IMR-90 (cell line): ENCODE data around the gene VAT1L. TPM values are rescaled to one million over a fixed set of nuclear protein-coding genes. Genes with fewer than 3 reads are reported as not detected.

Experiments
- ATAC-seq: fragments of 200-7000 bp; cut with Tn5 transposase; 2 replicates; pipeline ENCODE4 v1.9.1; 2020; ENCODE audit warnings: low read depth, mild to moderate bottlenecking, moderate library complexity
- BruUV-seq: library from RNA; stranded (reverse); fragments of 400-500 nt; replicated peaks from 2 replicates; lab custom pipeline; 2021; lab: Mats Ljungman, UMichigan
- CTCF ChIA-PET: fragments of 300-600 bp; formaldehyde crosslinking; extraction: SDS; loops from one replicate; lab custom pipeline; 2021; ENCODE audit warnings: antibody characterized with exemption; lab: Yijun Ruan, JAX
- POLR2A ChIA-PET: fragments of 300-600 bp; sonication (Branson Sonifier 250); formaldehyde crosslinking; loops from one replicate; lab custom pipeline; 2022; ENCODE audit warnings: antibody characterized with exemption; ENCODE audit not compliant: unreplicated experiment; lab: Charles Lee
- DNase-seq: peaks from one replicate; pipeline ENCODE4 v3.0.0; 2013
- H2AFZ ChIP-seq: replicated peaks from 2 replicates; pipeline ENCODE3; 2013; ENCODE audit warnings: low read length, mild to moderate bottlenecking; ENCODE audit not compliant: poor library complexity
- H2AK5ac ChIP-seq: 2 replicates; pipeline ENCODE4 v1.6.1; 2013; ENCODE audit warnings: low read depth, low read length, inconsistent platforms
- H2AK9ac ChIP-seq: replicated peaks from 2 replicates; pipeline ENCODE3; 2013; ENCODE audit warnings: mild to moderate bottlenecking, low read depth, low read length, moderate library complexity; ENCODE audit not compliant: poor library complexity
- H2BK120ac ChIP-seq: 2 replicates; pipeline ENCODE4 v1.6.1; 2013; ENCODE audit warnings: low read depth, low read length, inconsistent platforms
- H2BK15ac ChIP-seq: 3 replicates; pipeline ENCODE4 v1.6.1; 2013; ENCODE audit warnings: low read depth, low read length, inconsistent platforms
- H2BK20ac ChIP-seq: 2 replicates; pipeline ENCODE4 v1.6.1; 2013; ENCODE audit warnings: low read depth, mild to moderate bottlenecking, inconsistent platforms, low read length, moderate library complexity
- H2BK5ac ChIP-seq: 2 replicates; pipeline ENCODE4 v1.6.1; 2013; ENCODE audit warnings: mild to moderate bottlenecking, low read depth, low read length, inconsistent platforms; ENCODE audit not compliant: poor library complexity, severe bottlenecking
- H3K14ac ChIP-seq: replicated peaks from 2 replicates; pipeline ENCODE4 v1.6.1; 2013; ENCODE audit warnings: low read depth, low read length, inconsistent platforms
- H3K18ac ChIP-seq: 2 replicates; pipeline ENCODE4 v1.6.1; 2013; ENCODE audit warnings: low read depth, low read length, control low read depth
- H3K23ac ChIP-seq: 2 replicates; pipeline ENCODE4 v1.6.1; 2013; ENCODE audit warnings: low read depth, low read length, inconsistent platforms
- H3K27ac ChIP-seq: 2 replicates; pipeline ENCODE4 v1.5.1; 2013; ENCODE audit warnings: mild to moderate bottlenecking, control low read depth, low read length; ENCODE audit not compliant: insufficient read depth
- H3K27me3 ChIP-seq: 2 replicates; pipeline ENCODE4 v1.6.1; 2013; ENCODE audit warnings: low read length; ENCODE audit not compliant: control insufficient read depth, insufficient read depth
- H3K36me3 ChIP-seq: 2 replicates; pipeline ENCODE4 v1.6.1; 2013; ENCODE audit warnings: low read length, mixed read lengths; ENCODE audit not compliant: control insufficient read depth, insufficient read depth
- H3K4ac ChIP-seq: 2 replicates; pipeline ENCODE4 v1.6.1; 2013; ENCODE audit warnings: low read depth, low read length, inconsistent platforms
- H3K4me1 ChIP-seq: 2 replicates; pipeline ENCODE4 v1.6.1; 2013; ENCODE audit warnings: low read length, mixed read lengths; ENCODE audit not compliant: control insufficient read depth, insufficient read depth
- H3K4me2 ChIP-seq: 2 replicates; pipeline ENCODE4 v1.6.1; 2013; ENCODE audit warnings: low read depth, mild to moderate bottlenecking, control low read depth, low read length, moderate library complexity
- H3K4me3 ChIP-seq: 2 replicates; pipeline ENCODE4 v1.5.1; 2013; ENCODE audit warnings: low read depth, mild to moderate bottlenecking, control low read depth, low read length, moderate library complexity; ENCODE audit not compliant: insufficient read depth
- H3K56ac ChIP-seq: 2 replicates; pipeline ENCODE4 v1.6.1; 2013; ENCODE audit warnings: low read length, inconsistent platforms; ENCODE audit not compliant: insufficient read depth; ENCODE audit errors: extremely low read depth
- H3K79me1 ChIP-seq, 2 experiments: 2 replicates each; pipeline ENCODE4 v1.6.1; 2013; ENCODE audit warnings: low read length in 2 of 2, inconsistent platforms in 1 of 2, low read depth in 1 of 2
- H3K9ac ChIP-seq: 2 replicates; pipeline ENCODE4 v1.6.1; 2013; ENCODE audit warnings: low read depth, low read length, control low read depth
- H3K9me1 ChIP-seq: 2 replicates; pipeline ENCODE4 v1.6.1; 2013; ENCODE audit warnings: low read length, inconsistent platforms; ENCODE audit not compliant: insufficient read depth
- H3K9me3 ChIP-seq: 2 replicates; pipeline ENCODE4 v1.6.1; 2013; ENCODE audit warnings: low read length; ENCODE audit not compliant: control insufficient read depth, insufficient read depth
- H4K20me1 ChIP-seq: 2 replicates; pipeline ENCODE4 v1.6.1; 2013; ENCODE audit warnings: low read length, inconsistent platforms; ENCODE audit not compliant: insufficient read depth
- H4K5ac ChIP-seq: 2 replicates; pipeline ENCODE4 v1.6.1; 2013; ENCODE audit warnings: mild to moderate bottlenecking, low read depth, low read length, control low read depth
- H4K8ac ChIP-seq, 2 experiments: 2 replicates each; pipeline ENCODE4 v1.6.1; 2013; ENCODE audit warnings: low read depth in 2 of 2, low read length in 2 of 2, control low read depth in 1 of 2, inconsistent platforms in 1 of 2
- H4K91ac ChIP-seq: 2 replicates; pipeline ENCODE4 v1.6.1; 2013; ENCODE audit warnings: low read depth, low read length, inconsistent platforms; ENCODE audit not compliant: insufficient read depth
- FOS ChIP-seq: fragments of 150-350 bp; IDR thresholded peaks from 2 replicates; pipeline ENCODE4 v1.6.1; 2016; ENCODE audit warnings: low read depth, low read length
- MXI1 ChIP-seq: IDR thresholded peaks from 2 replicates; pipeline ENCODE4 v1.6.1; 2012; ENCODE audit warnings: low read depth, mild to moderate bottlenecking, low read length, moderate library complexity, borderline replicate concordance
- RFX5 ChIP-seq: IDR thresholded peaks from 2 replicates; pipeline ENCODE4 v1.8.0; 2012; ENCODE audit warnings: low read depth, mild to moderate bottlenecking, low read length, moderate library complexity
- WGBS, 2 experiments: methylation state at CpG; one replicate each; pipeline versions ENCODE4 v1.1.5 to v1.1.7; 2013; ENCODE audit warnings: missing lambda C conversion rate in 2 of 2; ENCODE audit not compliant: insufficient read length in 1 of 2; ENCODE audit errors: extremely low coverage in 2 of 2; 5-methylcytosine and 5-hydroxymethylcytosine counted together
- dilution Hi-C: fragments of 300-500 bp; cut with HindIII; formaldehyde crosslinking; loops from one replicate; pipeline ENCODE4 v1.14.3; 2018; ENCODE audit warnings: low sequenced_read_pairs; ENCODE audit not compliant: unreplicated experiment
- in situ Hi-C: fragments of 300-500 bp; cut with MboI; formaldehyde crosslinking; loops from 3 replicates; pipeline ENCODE4 v1.14.3; 2019; ENCODE audit warnings: low sequenced_read_pairs, inconsistent platforms, mixed read lengths
- intact Hi-C: fragments of 100-400 bp; cut with micrococcal nuclease; formaldehyde crosslinking; loops from 2 replicates; pipeline ENCODE4 v1.10.0; 2022
- polyA plus RNA-seq, 3 experiments: library from polyadenylated mRNA; depleted of rRNA; stranded (reverse); fragments of >200 nt; gene quantifications; 2 replicates each; pipeline ENCODE4 v1.2.3, GENCODE V29; 2012; ENCODE audit warnings: low replicate concordance in 1 of 3
- total RNA-seq: library from RNA; depleted of rRNA; stranded (reverse); fragments of >200 nt; gene quantifications from 2 replicates; pipeline ENCODE4 v1.2.3, GENCODE V29; 2012
- TF ChIP-seq, protein P1 (sequence below): fragments of 150-350 bp; IDR thresholded peaks from 2 replicates; pipeline ENCODE4 v1.6.1; 2016; ENCODE audit warnings: low read depth, mild to moderate bottlenecking, low read length, moderate library complexity, borderline replicate concordance

Gene VAT1L
- total and polyA plus RNA-seq, 2 of the 4 experiments (the other 2 are of a cell fraction), result 15.4 to 18.5 TPM

DNA sequence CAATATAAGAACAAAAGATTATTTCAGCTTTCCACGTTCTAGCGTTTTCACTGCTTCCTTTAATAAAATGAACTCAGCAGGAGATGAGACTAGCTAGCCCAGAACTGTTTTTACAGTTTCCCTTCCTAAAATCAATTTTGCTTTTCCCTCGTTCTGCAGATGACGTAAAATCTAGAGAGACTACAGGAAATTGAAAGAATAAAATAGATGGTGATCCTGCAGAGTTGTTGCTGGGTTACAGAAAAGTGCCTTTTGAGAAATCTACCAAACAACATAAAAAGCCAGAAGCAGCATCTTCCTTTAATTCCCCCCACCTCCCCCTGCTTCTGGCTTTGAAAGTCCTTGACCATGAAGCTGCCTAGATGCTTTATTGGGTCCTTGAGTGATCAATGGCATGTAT is 137.2 kb downstream of the VAT1L start:
- dilution Hi-C loops (no loop called here), intact Hi-C loops (no loop called here), in situ Hi-C loops (no loop called here)
- no peak overlapping the region for H3K14ac ChIP-seq
- H4K20me1 ChIP-seq, result no peaks in the 10 kb centered on the region
- no peak overlapping the region for H3K4me3 ChIP-seq
- TF ChIP-seq RFX5 (no peak), FOS (no peak), MXI1 (no peak)
- TF ChIP-seq, protein P1, sequence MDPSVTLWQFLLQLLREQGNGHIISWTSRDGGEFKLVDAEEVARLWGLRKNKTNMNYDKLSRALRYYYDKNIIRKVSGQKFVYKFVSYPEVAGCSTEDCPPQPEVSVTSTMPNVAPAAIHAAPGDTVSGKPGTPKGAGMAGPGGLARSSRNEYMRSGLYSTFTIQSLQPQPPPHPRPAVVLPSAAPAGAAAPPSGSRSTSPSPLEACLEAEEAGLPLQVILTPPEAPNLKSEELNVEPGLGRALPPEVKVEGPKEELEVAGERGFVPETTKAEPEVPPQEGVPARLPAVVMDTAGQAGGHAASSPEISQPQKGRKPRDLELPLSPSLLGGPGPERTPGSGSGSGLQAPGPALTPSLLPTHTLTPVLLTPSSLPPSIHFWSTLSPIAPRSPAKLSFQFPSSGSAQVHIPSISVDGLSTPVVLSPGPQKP, result no peak
- H4K8ac ChIP-seq, result no peak overlapping the region
- no peak overlapping the region for H2BK5ac ChIP-seq
- no CpG with 5 or more reads among the region's 4 CpGs for WGBS, 2 experiments
- H2BK120ac ChIP-seq, result no peak overlapping the region
- H2AK5ac ChIP-seq, result no peak overlapping the region
- H3K4ac ChIP-seq, result no peak overlapping the region
- no peak for ATAC-seq
- no TSS peak for BruUV-seq
- no peak overlapping the region for H3K4me2 ChIP-seq
- no peaks in the 10 kb centered on the region for H3K4me1 ChIP-seq
- H4K91ac ChIP-seq, result no peak overlapping the region
- DNase-seq, result no peak
- no peak overlapping the region for H3K56ac ChIP-seq
- no peak overlapping the region for H2AFZ ChIP-seq
- H3K27ac ChIP-seq, result no peak overlapping the region
- no peaks in the 10 kb centered on the region for H3K79me1 ChIP-seq
- no peak overlapping the region for H3K18ac ChIP-seq
- no peaks in the 10 kb centered on the region for H3K36me3 ChIP-seq
- H2BK15ac ChIP-seq, result no peak overlapping the region
- H2BK20ac ChIP-seq, result no peak overlapping the region
- H3K9me1 ChIP-seq, result no peaks in the 10 kb centered on the region
- POLR2A ChIA-PET, result no interaction called here
- no peak overlapping the region for H3K23ac ChIP-seq
- CTCF ChIA-PET, result interaction anchor here (1.5 kb wide), 1 partner anchor 28 kb away, joined by 3 read pairs; no protein-coding TSS in a partner anchor
- H3K27me3 ChIP-seq, result no peaks in the 10 kb centered on the region
- H2AK9ac ChIP-seq, result no peak overlapping the region
- H4K5ac ChIP-seq, result no peak overlapping the region
- no peak overlapping the region for H3K9ac ChIP-seq
- H3K9me3 ChIP-seq, result no peaks in the 10 kb centered on the region
